Measurements from ENCODE around the gene GABRG3. TPM values are rescaled to one million over a fixed set of nuclear protein-coding genes. Genes with fewer than 3 reads are reported as not detected.

GABRG3 gene
- total RNA-seq, 3 donors from 2014 or later = 0.15 to 0.33 TPM; not detected in 1

DNA sequence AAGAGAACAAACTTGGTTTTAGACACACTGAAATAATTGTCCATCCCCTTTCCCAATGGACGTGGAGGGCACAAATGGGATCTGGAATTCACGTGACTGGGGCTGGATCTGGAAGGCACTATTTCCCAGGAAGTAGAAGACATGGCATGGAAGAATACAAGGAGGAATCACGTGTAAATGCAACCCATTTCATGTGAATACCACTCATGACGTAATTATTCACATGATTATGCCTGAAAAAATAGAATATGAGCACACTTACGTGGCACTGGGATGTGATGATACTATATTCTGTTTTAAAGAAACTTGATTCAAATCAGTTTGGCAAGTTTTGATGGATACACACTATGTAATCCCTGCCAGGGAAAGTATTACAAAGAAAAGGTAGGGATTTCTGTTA lies 477.3 kb downstream of the GABRG3 start:
- Histone ChIP-seq H3K27ac (peak overlapping the region; percentile 26 to 41), H3K9me3 (no peaks in the 10 kb centered on the region), H3K27me3 (no peaks in the 10 kb centered on the region), H3K36me3 (no peaks in the 10 kb centered on the region), H3K4me1 (no peaks in the 10 kb centered on the region), H3K4me3 (no peak overlapping the region)
- no peak for DNase-seq (ENCODE audit: low spot score in 2 of 2)
- intact Hi-C loops (cut with DNase I; ENCODE audit: low total_unique reads) = no loop called here
- TF ChIP-seq POLR2A (IDR thresholded peaks at IDR 0.05) (no peak), POLR2AphosphoS5 (IDR thresholded peaks at IDR 0.05) (no peak)
- TF ChIP-seq, protein P1, sequence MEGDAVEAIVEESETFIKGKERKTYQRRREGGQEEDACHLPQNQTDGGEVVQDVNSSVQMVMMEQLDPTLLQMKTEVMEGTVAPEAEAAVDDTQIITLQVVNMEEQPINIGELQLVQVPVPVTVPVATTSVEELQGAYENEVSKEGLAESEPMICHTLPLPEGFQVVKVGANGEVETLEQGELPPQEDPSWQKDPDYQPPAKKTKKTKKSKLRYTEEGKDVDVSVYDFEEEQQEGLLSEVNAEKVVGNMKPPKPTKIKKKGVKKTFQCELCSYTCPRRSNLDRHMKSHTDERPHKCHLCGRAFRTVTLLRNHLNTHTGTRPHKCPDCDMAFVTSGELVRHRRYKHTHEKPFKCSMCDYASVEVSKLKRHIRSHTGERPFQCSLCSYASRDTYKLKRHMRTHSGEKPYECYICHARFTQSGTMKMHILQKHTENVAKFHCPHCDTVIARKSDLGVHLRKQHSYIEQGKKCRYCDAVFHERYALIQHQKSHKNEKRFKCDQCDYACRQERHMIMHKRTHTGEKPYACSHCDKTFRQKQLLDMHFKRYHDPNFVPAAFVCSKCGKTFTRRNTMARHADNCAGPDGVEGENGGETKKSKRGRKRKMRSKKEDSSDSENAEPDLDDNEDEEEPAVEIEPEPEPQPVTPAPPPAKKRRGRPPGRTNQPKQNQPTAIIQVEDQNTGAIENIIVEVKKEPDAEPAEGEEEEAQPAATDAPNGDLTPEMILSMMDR (IDR thresholded peaks at IDR 0.05) = no peak

DNA sequence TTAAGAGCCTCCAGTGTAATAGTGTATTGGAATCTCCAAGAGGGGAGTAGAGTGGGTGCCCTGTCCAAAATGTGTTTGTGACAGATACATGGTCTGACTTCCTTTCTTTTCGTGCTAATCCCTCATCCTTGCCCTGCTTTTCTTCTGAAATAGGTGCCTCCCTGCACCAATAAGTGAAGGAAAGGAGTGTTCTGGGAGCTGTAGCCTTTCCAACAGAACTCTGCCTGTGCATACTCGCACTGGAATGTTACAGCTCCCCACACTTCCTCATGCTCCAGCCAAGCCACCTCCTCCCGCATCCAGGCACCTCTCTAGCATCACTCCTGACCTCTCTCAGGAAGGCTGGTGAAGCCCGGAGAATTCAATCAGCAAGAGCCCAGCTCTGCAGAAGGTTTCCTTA lies 478.0 kb downstream of the GABRG3 start:
- no peak for TF ChIP-seq POLR2A (IDR thresholded peaks at IDR 0.05)
- TF ChIP-seq POLR2AphosphoS5 (IDR thresholded peaks at IDR 0.05) = no peak
- TF ChIP-seq, protein P1 (IDR thresholded peaks at IDR 0.05) = no peak
- intact Hi-C loops (cut with DNase I; ENCODE audit: low total_unique reads) = no loop called here
- DNase-seq (ENCODE audit: low spot score in 2 of 2) = peak in 1 of 2 donors; percentile 61
- H3K27me3 ChIP-seq = no peaks in the 10 kb centered on the region
- H3K4me1 ChIP-seq = no peaks in the 10 kb centered on the region
- H3K36me3 ChIP-seq = no peaks in the 10 kb centered on the region
- peak overlapping the region; percentile 26 to 41 for H3K27ac ChIP-seq
- H3K4me3 ChIP-seq = no peak overlapping the region
- no peaks in the 10 kb centered on the region for H3K9me3 ChIP-seq

DNA sequence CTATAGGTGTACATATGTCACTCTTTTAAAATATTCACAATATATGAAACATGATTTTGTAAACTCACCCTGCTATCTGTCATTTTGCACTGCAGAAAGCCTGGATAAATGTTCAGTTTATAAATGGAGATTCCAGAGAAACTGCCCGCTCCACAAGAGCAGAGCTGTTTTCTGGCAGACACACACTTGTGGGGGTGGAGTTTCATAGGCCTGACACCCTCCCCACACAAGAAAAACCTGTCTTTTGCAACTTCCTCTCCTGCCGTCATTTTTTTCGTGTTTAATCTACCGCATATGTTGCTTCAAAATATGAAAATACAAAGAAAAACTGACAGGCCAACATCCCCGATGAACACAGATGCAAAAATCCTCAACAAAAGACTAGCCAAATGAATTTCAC lies 479.0 kb downstream of the GABRG3 start:
- Histone ChIP-seq H3K36me3 (no peaks in the 10 kb centered on the region), H3K27me3 (no peaks in the 10 kb centered on the region), H3K27ac (peak overlapping the region; percentile 2 to 26), H3K4me1 (no peaks in the 10 kb centered on the region), H3K4me3 (no peak overlapping the region), H3K9me3 (no peaks in the 10 kb centered on the region)
- intact Hi-C loops (cut with DNase I; ENCODE audit: low total_unique reads) = no loop called here
- TF ChIP-seq POLR2A (IDR thresholded peaks at IDR 0.05) (no peak), POLR2AphosphoS5 (IDR thresholded peaks at IDR 0.05) (no peak)
- TF ChIP-seq, protein P1 (IDR thresholded peaks at IDR 0.05) = no peak
- DNase-seq (ENCODE audit: low spot score in 2 of 2) = peak in 1 of 2 donors; percentile 27

DNA sequence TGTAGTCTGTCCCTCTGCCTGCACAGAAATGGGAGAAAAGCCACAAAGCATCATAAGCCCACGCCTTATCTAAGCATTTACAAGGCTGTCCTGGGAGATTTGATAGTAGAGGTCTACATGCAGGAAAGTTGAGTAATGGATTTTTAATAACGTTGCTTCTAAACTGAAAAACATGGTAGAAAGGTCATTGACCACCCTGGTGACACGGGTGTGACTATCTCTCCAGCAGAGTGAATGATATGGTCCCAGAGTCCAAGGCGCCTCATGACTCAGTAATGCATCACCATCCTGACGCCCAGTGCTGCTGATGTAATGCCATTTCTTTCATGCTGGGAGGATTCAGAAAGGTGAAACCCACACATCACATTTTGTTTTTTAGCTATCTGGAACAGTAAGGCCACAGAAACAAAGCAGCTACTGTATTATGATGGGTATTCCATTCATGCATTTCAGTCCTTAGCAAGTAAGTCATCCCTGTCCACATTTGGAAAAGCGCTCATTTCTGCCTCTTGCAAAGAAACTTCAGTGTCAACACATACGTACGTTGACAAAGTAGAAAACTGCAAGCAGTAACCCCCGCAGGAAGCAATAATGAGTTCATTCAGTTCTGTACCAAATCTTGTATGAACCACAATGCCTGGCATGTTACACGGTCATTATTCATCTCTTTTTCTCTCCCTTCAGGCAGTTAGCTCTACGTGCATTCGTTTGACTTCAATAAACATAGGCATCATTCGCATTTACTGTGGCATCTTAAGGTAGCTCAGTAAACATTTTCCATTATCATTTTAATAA lies 483.5 kb downstream of the GABRG3 start:
- no peaks in the 10 kb centered on the region for H3K27me3 ChIP-seq
- no peak for DNase-seq (ENCODE audit: low spot score in 2 of 2)
- no peaks in the 10 kb centered on the region for H3K36me3 ChIP-seq
- TF ChIP-seq POLR2AphosphoS5 (IDR thresholded peaks at IDR 0.05) (no peak), POLR2A (IDR thresholded peaks at IDR 0.05) (no peak)
- TF ChIP-seq, protein P1 (IDR thresholded peaks at IDR 0.05) = no peak
- H3K4me3 ChIP-seq = no peak overlapping the region
- H3K4me1 ChIP-seq = no peaks in the 10 kb centered on the region
- intact Hi-C loops (cut with DNase I; ENCODE audit: low total_unique reads) = no loop called here
- H3K27ac ChIP-seq = no peak overlapping the region
- no peaks in the 10 kb centered on the region for H3K9me3 ChIP-seq

DNA sequence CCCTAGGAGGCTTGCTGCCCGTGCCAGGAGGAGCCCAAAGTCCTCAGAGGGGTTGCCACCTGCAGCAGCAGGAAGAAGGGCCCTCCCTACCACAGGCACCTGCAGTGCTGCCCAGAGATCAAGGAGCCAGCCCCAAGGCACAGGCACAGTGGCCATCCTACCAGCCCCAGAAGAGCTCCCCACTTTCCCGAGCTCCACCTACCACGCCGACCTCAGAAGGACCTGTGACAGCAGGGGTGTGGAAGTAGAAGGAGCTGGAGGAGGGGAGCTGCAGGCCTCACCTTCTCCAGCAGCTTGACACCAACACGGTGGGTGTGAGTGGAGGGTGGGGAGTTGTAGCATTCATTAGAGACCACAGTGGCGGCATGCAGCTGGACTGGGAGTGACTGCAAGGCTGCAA lies 485.8 kb downstream of the GABRG3 start:
- no peaks in the 10 kb centered on the region for H3K4me1 ChIP-seq
- no peak overlapping the region for H3K27ac ChIP-seq
- no peaks in the 10 kb centered on the region for H3K27me3 ChIP-seq
- intact Hi-C loops (cut with DNase I; ENCODE audit: low total_unique reads) = no loop called here
- H3K9me3 ChIP-seq = no peaks in the 10 kb centered on the region
- TF ChIP-seq POLR2AphosphoS5 (IDR thresholded peaks at IDR 0.05) (no peak), POLR2A (IDR thresholded peaks at IDR 0.05) (no peak)
- TF ChIP-seq, protein P1 (IDR thresholded peaks at IDR 0.05) = no peak
- no peak overlapping the region for H3K4me3 ChIP-seq
- H3K36me3 ChIP-seq = no peaks in the 10 kb centered on the region
- DNase-seq (ENCODE audit: low spot score in 2 of 2) = no peak

All from breast epithelium (tissue), 4 donors.